GM13976 (cell line): ENCODE data around the gene PTGS1.

Experiments
- DNase-seq: peaks from one replicate; pipeline ENCODE4 v3.0.0; 2012; ENCODE audit warnings: low spot score
- in situ Hi-C: fragments of 300-500 bp; cut with MboI; formaldehyde crosslinking; loops from one replicate; pipeline ENCODE4 v1.12.0; 2022; ENCODE audit warnings: low sequenced_read_pairs, mixed read lengths, inconsistent platforms; ENCODE audit not compliant: unreplicated experiment
- TF ChIP-seq, protein P1 (sequence below): IDR thresholded peaks from 2 replicates; pipeline ENCODE4 v1.5.1; 2012; ENCODE audit warnings: borderline replicate concordance, mild to moderate bottlenecking; ENCODE audit not compliant: insufficient read depth; ENCODE audit errors: extremely low read depth, missing control alignments, control extremely low read depth

PTGS1 gene

GRCh38 chr9:122394265-122395125 is 23.7 kb downstream of the PTGS1 start:
- no peak for DNase-seq
- TF ChIP-seq, protein P1, sequence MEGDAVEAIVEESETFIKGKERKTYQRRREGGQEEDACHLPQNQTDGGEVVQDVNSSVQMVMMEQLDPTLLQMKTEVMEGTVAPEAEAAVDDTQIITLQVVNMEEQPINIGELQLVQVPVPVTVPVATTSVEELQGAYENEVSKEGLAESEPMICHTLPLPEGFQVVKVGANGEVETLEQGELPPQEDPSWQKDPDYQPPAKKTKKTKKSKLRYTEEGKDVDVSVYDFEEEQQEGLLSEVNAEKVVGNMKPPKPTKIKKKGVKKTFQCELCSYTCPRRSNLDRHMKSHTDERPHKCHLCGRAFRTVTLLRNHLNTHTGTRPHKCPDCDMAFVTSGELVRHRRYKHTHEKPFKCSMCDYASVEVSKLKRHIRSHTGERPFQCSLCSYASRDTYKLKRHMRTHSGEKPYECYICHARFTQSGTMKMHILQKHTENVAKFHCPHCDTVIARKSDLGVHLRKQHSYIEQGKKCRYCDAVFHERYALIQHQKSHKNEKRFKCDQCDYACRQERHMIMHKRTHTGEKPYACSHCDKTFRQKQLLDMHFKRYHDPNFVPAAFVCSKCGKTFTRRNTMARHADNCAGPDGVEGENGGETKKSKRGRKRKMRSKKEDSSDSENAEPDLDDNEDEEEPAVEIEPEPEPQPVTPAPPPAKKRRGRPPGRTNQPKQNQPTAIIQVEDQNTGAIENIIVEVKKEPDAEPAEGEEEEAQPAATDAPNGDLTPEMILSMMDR, result no peak
- in situ Hi-C loops, result no loop called here

DNA sequence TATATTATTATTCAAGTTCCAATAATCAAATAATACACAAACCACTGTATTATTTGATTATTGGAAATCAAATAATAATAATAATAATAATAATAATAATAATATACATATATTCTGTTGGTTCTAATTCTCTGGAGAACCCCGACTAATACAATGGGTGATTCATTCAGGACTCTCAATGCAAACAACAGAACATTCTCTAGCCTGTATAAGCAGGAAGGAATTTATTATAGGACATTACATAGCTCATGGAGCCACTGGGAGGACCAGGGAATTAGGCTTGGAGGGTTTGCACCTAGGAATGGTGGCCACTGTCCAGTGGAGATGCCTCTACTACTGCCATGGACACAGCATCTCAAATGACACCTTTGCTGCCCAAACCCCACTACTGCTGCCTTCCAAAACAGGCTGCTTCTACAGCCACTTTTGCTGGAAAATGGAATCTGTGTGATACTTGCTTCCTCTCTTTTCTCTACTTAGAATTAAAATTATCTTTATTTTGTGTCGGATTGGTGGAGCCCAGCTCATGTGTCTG is 25.9 kb downstream of the PTGS1 start:
- TF ChIP-seq, protein P1, result no peak
- DNase-seq, result no peak
- in situ Hi-C loops, result no loop called here

GRCh38 chr9:122397749-122398148 is 26.9 kb downstream of the PTGS1 start:
- TF ChIP-seq, protein P1, result no peak
- in situ Hi-C loops, result no loop called here
- no peak for DNase-seq

- in situ Hi-C loops, result no loop called here
- DNase-seq, result no peak
- TF ChIP-seq, protein P1, result no peak
These were observed 27.6 kb downstream of the PTGS1 start for GRCh38 chr9:122398371-122398924.

GRCh38 chr9:122401896-122402295 is 31.1 kb downstream of the PTGS1 start:
- in situ Hi-C loops, result no loop called here
- DNase-seq, result no peak
- TF ChIP-seq, protein P1, result no peak

- DNase-seq, result peak; percentile 46
- in situ Hi-C loops, result no loop called here
- TF ChIP-seq, protein P1, result no peak
These were observed 31.6 kb downstream of the PTGS1 start for GRCh38 chr9:122402403-122402871.
